Fibroblast of lung (primary cell): ENCODE data around the gene TNPO3. TPM values are rescaled to one million over a fixed set of nuclear protein-coding genes. Genes with fewer than 3 reads are reported as not detected.

Experiments
- DNase-seq, 2 donors: peaks; one replicate each; pipeline versions ENCODE4 v3.0.0 to v3.0.0-alpha.2; 2010; ENCODE audit warnings: low read depth in 2 of 2
- H2AFZ ChIP-seq: 2 replicates; pipeline ENCODE4 v1.5.1; 2012; ENCODE audit warnings: low read length, control low read depth, inconsistent platforms
- H3K27ac ChIP-seq: 2 replicates; pipeline ENCODE4 v1.5.1; 2011; ENCODE audit warnings: low read length, control low read depth; ENCODE audit not compliant: insufficient read depth
- H3K27me3 ChIP-seq: 2 replicates; pipeline ENCODE4 v1.5.1; 2011; ENCODE audit warnings: mild to moderate bottlenecking, low read length; ENCODE audit not compliant: control insufficient read depth, insufficient read depth
- H3K36me3 ChIP-seq: 2 replicates; pipeline ENCODE4 v1.5.1; 2011; ENCODE audit warnings: low read length; ENCODE audit not compliant: control insufficient read depth, insufficient read depth
- H3K4me1 ChIP-seq: 2 replicates; pipeline ENCODE4 v1.5.1; 2011; ENCODE audit warnings: low read length; ENCODE audit not compliant: control insufficient read depth, insufficient read depth; ENCODE audit errors: extremely low read depth
- H3K4me2 ChIP-seq: 2 replicates; pipeline ENCODE4 v1.5.1; 2011; ENCODE audit warnings: low read length, control low read depth; ENCODE audit not compliant: insufficient read depth; ENCODE audit errors: extremely low read depth
- H3K4me3 ChIP-seq, 4 experiments: fragments of 200-600 bp in 1 of 4; sonication (generic) in 1 of 4; replicated peaks in 1 of 4; 2 replicates each; pipeline ENCODE4 v1.5.1; 2011 to 2016; ENCODE audit warnings: low read length in 4 of 4, low read depth in 3 of 4, mild to moderate bottlenecking in 3 of 4, control low read depth in 2 of 4, inconsistent platforms in 1 of 4, mixed read lengths in 1 of 4; ENCODE audit not compliant: insufficient read depth in 1 of 4; ENCODE audit errors: control extremely low read depth in 1 of 4
- H3K79me2 ChIP-seq: 2 replicates; pipeline ENCODE4 v1.5.1; 2012; ENCODE audit warnings: mild to moderate bottlenecking, low read length, inconsistent platforms; ENCODE audit not compliant: control insufficient read depth, insufficient read depth
- H3K9ac ChIP-seq: 2 replicates; pipeline ENCODE4 v1.5.1; 2011; ENCODE audit warnings: mild to moderate bottlenecking, low read length, control low read depth; ENCODE audit not compliant: insufficient read depth
- H3K9me3 ChIP-seq: 2 replicates; pipeline ENCODE4 v1.5.1; 2012; ENCODE audit warnings: low read depth, low read length; ENCODE audit not compliant: control insufficient read depth, insufficient read depth
- H4K20me1 ChIP-seq: 2 replicates; pipeline ENCODE4 v1.5.1; 2011; ENCODE audit warnings: low read length; ENCODE audit not compliant: control insufficient read depth, insufficient read depth; ENCODE audit errors: extremely low read depth
- CTCF ChIP-seq, 2 donors: IDR thresholded peaks in 1 of 2; conservative IDR thresholded peaks in 1 of 2; 1 replicate in 1 of 2; 2 replicates in 1 of 2; pipeline ENCODE4 v1.5.1; 2011 to 2012; ENCODE audit warnings: low read length in 2 of 2, control low read depth in 1 of 2, inconsistent platforms in 1 of 2, low read depth in 1 of 2, mild to moderate bottlenecking in 1 of 2
- EZH2 ChIP-seq: IDR thresholded peaks from 2 replicates; pipeline ENCODE4 v1.5.1; 2012; ENCODE audit warnings: low read length, control low read depth, mild to moderate bottlenecking; ENCODE audit errors: missing control alignments
- polyA plus RNA-seq, 2 donors: library from polyadenylated mRNA; depleted of rRNA in 1 of 2; stranded (reverse) in 1 of 2; unstranded in 1 of 2; fragments of >200 nt; gene quantifications; 2 replicates each; pipeline ENCODE4 v1.2.1, GENCODE V29; 2011 to 2012; ENCODE audit warnings: missing spikeins in 1 of 2
- total RNA-seq: library from RNA; depleted of rRNA; stranded (reverse); fragments of >200 nt; gene quantifications from 2 replicates; pipeline ENCODE4 v1.2.1, GENCODE V29; 2014

The TNPO3 gene
- total and polyA plus RNA-seq, 2 donors (not counting 1 experiment from before 2014, with no cell fraction given), result 39.1 to 73.5 TPM

GRCh38 chr7:129055861-129056464 lies 1.1 kb upstream of the TNPO3 start:
- H3K4me3 ChIP-seq, result peak overlapping the region in 3 of 4 experiments; percentile 69 to 99 (median 97)
- H4K20me1 ChIP-seq, result no peaks in the 10 kb centered on the region
- H3K9ac ChIP-seq, result no peak overlapping the region
- no peaks in the 10 kb centered on the region for H3K9me3 ChIP-seq
- H3K79me2 ChIP-seq, result peaks cover 34% of the 10 kb centered on the region
- H3K27me3 ChIP-seq, result no peaks in the 10 kb centered on the region
- no peak for TF ChIP-seq CTCF (conservative IDR thresholded peaks at IDR 0.05 in 1 of 2, IDR thresholded peaks at IDR 0.05 in 1 of 2; ENCODE audit: low read depth in 1 of 2, low read length in 2 of 2)
- no peak for TF ChIP-seq EZH2
- no peak for DNase-seq
- peak overlapping the region; percentile 7 for H2AFZ ChIP-seq
- peak overlapping the region; percentile 85 for H3K4me2 ChIP-seq
- H3K27ac ChIP-seq, result no peak overlapping the region
- H3K36me3 ChIP-seq, result peaks cover 3% of the 10 kb centered on the region
- H3K4me1 ChIP-seq, result no peaks in the 10 kb centered on the region

- no peaks in the 10 kb centered on the region for H3K4me1 ChIP-seq
- H4K20me1 ChIP-seq, result no peaks in the 10 kb centered on the region
- peak overlapping the region; percentile 85 for H3K4me2 ChIP-seq
- H3K9ac ChIP-seq, result peak overlapping the region; percentile 86
- no peaks in the 10 kb centered on the region for H3K9me3 ChIP-seq
- H3K79me2 ChIP-seq, result peaks cover 40% of the 10 kb centered on the region
- peak overlapping the region; percentile 86 for H3K27ac ChIP-seq
- TF ChIP-seq EZH2 (no peak), CTCF (conservative IDR thresholded peaks at IDR 0.05 in 1 of 2, IDR thresholded peaks at IDR 0.05 in 1 of 2; ENCODE audit: low read depth in 1 of 2, low read length in 2 of 2) (no peak)
- peak overlapping the region; percentile 69 to 99 (median 95) for H3K4me3 ChIP-seq
- H3K36me3 ChIP-seq, result peaks cover 3% of the 10 kb centered on the region
- DNase-seq, result no peak
- peak overlapping the region; percentile 97 for H2AFZ ChIP-seq
- H3K27me3 ChIP-seq, result no peaks in the 10 kb centered on the region
Observed at GRCh38 chr7:129055294-129055816, 444 bp upstream of the TNPO3 start.

- H3K27ac ChIP-seq, result peak overlapping the region; percentile 86
- H3K27me3 ChIP-seq, result no peaks in the 10 kb centered on the region
- H3K9ac ChIP-seq, result peak overlapping the region; percentile 86
- H3K4me2 ChIP-seq, result peak overlapping the region; percentile 84
- no peaks in the 10 kb centered on the region for H3K9me3 ChIP-seq
- no peaks in the 10 kb centered on the region for H4K20me1 ChIP-seq
- H3K4me3 ChIP-seq, result peak overlapping the region; percentile 69 to 99 (median 95)
- no peaks in the 10 kb centered on the region for H3K4me1 ChIP-seq
- H3K79me2 ChIP-seq, result peaks cover 49% of the 10 kb centered on the region
- H2AFZ ChIP-seq, result peak overlapping the region; percentile 86
- DNase-seq, result peak; percentile 33 to 39
- H3K36me3 ChIP-seq, result peaks cover 3% of the 10 kb centered on the region
- TF ChIP-seq CTCF (conservative IDR thresholded peaks at IDR 0.05 in 1 of 2, IDR thresholded peaks at IDR 0.05 in 1 of 2; ENCODE audit: low read depth in 1 of 2, low read length in 2 of 2) (no peak), EZH2 (no peak)
Observed at GRCh38 chr7:129053938-129054437, 923 bp downstream of the TNPO3 start.
